ENCODE measurements around the gene PHF19. TPM values are rescaled to one million over a fixed set of nuclear protein-coding genes. Genes with fewer than 3 reads are reported as not detected.

Gene PHF19
- polyA plus RNA-seq, 6 donors from 2014 or later: 0.26 to 5.4 (median 3.5) TPM

DNA sequence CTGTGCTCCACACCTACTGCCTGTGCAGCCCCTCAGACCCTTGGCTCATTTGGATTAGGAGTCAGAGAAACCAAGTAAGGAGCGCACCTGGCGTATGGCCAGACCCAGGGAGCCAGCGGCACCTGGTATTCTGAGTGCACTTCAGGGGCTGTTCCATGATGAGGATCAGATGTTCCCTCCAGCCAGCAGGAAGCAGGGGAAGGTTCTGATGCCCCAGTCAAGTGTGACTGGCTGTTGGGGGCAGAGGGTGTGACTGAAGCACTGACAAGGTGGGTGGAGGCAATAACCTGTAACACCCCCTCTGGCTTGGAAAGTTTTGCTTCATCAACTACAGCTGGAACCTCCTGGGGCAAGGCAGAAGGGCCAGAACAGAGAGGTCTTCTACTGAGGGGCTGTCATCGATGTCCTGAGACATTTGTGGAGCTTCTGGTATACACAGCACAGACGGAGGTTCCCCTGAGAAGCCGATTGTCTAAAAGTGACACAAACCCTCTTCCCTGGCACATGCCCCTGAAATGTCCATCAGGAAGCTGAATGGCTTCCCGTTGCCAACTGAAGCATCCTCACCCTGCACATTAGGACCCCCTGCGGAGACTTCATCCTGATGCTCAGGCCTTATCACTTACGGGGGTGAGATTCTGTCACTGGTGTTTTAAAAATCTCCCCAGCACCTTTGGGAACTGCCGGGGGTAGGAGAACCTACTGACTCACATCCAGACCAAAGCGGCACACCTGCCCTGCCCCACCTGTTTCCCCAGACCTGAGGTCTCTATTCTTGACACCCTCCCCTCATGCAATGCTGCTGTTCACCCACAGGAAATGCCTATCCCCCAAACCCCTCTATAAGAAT is 28.6 kb upstream of the PHF19 start:
- H3K9me3 Mint-ChIP-seq: peaks cover 0 to 1% (median 0%) of the 10 kb centered on the region in 7 donors
- no peak for DNase-seq
- no peaks in the 10 kb centered on the region for H3K36me3 Mint-ChIP-seq
- no peaks in the 10 kb centered on the region for H3K27me3 Mint-ChIP-seq
- H3K4me1 Mint-ChIP-seq: peaks cover 48 to 64% (median 58%) of the 10 kb centered on the region in 3 donors
- peak overlapping the region; percentile 83 to 98 (median 93) for H3K27ac Mint-ChIP-seq
- H3K4me3 Mint-ChIP-seq: peak overlapping the region in 4 of 8 donors; percentile 37 to 82 (median 64)
- peak in 1 of 2 donors; percentile 48 for ATAC-seq (ENCODE audit: low read depth in 2 of 2)

- no peaks in the 10 kb centered on the region for H3K36me3 Mint-ChIP-seq
- H3K9me3 Mint-ChIP-seq: peaks cover 0 to 1% (median 0%) of the 10 kb centered on the region in 7 donors
- no peak for DNase-seq
Measured at GRCh38 chr9:120904978-120905301, 28.0 kb upstream of the PHF19 start.

DNA sequence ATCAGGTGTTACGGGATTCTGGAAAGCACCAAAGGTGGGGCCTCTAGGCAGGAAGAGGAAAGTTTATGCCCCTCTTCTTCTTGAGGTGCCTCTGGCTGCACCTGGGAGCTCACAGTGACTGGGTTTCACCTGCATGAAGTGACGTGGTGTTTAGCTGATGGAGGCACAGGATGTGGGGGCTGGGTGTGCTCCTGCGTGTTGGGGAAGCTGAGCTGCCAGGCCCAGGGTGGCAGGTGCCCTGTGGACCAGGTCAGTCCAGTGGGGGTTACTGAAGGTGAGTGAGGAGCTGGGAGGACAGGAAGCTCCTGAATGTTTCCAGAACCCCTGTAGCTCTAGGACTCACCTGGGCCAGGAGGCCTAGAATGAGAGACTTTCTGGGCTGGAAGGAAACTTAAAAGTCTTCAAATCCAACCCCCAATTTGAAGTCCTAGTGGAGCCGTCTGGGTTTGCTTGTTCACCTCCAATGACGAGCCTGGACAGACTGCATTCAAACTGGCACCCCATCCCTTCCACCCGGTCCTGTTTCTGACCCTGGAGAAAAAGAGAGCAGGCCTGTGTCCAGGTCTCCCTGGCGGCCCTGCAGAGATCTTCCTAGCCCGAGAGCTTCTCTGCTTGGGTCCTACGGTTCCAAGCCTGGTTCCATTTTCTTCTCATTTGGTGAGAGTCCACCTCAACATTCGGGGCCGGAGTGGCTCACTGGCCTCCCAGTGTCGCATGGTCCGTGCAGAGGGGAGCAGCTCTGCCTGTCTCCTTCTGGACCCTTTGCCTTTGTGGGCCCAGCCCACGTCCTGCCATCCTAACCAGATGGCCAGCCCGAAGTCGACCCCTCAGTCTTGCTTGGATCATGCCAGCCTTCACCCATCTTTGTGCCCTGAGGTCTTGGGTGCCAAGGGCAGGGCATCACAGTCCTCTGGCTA is 27.3 kb upstream of the PHF19 start:
- H3K9me3 Mint-ChIP-seq: peaks cover 0 to 1% (median 0%) of the 10 kb centered on the region in 7 donors
- H3K27ac Mint-ChIP-seq: peak overlapping the region; percentile 89 to 98 (median 97)
- H3K4me1 Mint-ChIP-seq: peaks cover 48 to 71% (median 60%) of the 10 kb centered on the region in 3 donors
- H3K36me3 Mint-ChIP-seq: no peaks in the 10 kb centered on the region
- H3K27me3 Mint-ChIP-seq: no peaks in the 10 kb centered on the region
- DNase-seq (peak; percentile 62), ATAC-seq (ENCODE audit: low read depth in 2 of 2) (peak; percentile 87 to 89)
- peak overlapping the region in 7 of 8 donors; percentile 35 to 91 (median 68) for H3K4me3 Mint-ChIP-seq

More at GRCh38 chr9:120904978-120905301, 28.0 kb upstream of the PHF19 start:
- peak overlapping the region; percentile 83 to 98 (median 93) for H3K27ac Mint-ChIP-seq
- H3K27me3 Mint-ChIP-seq: no peaks in the 10 kb centered on the region
- ATAC-seq (ENCODE audit: low read depth in 2 of 2): no peak
- H3K4me1 Mint-ChIP-seq: peaks cover 48 to 70% (median 60%) of the 10 kb centered on the region in 3 donors
- peak overlapping the region in 6 of 8 donors; percentile 29 to 82 (median 64) for H3K4me3 Mint-ChIP-seq

- ATAC-seq (ENCODE audit: low read depth in 2 of 2) (peak; percentile 20 to 39), DNase-seq (peak; percentile 27)
- peaks cover 48 to 71% (median 60%) of the 10 kb centered on the region in 3 donors for H3K4me1 Mint-ChIP-seq
- H3K4me3 Mint-ChIP-seq: peak overlapping the region in 7 of 8 donors; percentile 22 to 91 (median 68)
- no peaks in the 10 kb centered on the region for H3K36me3 Mint-ChIP-seq
- no peaks in the 10 kb centered on the region for H3K27me3 Mint-ChIP-seq
- H3K9me3 Mint-ChIP-seq: peaks cover 0 to 1% (median 0%) of the 10 kb centered on the region in 7 donors
- H3K27ac Mint-ChIP-seq: peak overlapping the region; percentile 89 to 98 (median 97)
Measured at GRCh38 chr9:120902569-120903535, 25.9 kb upstream of the PHF19 start.

GRCh38 chr9:120901755-120902568 is 25.0 kb upstream of the PHF19 start:
- H3K27me3 Mint-ChIP-seq: no peaks in the 10 kb centered on the region

DNA sequence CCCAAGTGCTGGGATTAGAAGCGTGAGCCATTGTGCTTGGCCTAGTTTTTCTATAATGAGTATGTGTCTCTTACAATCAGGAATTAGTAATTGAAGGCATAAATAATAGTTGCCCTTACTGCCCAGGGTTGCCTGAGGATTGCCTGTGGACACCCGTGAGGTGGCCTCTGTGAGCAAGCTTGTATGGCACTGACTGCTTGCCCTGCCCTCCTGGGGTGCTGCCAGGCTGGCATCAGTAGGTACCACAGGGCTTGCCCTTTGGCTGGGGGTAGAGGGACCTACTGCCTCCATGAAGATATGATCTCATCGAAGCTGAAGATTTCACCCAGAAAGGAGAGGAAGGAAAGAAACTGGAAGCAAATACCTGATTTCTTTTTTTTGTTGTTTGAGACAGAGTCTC is 23.8 kb upstream of the PHF19 start:
- H3K4me3 Mint-ChIP-seq: peak overlapping the region in 2 of 8 donors; percentile 22 to 70
- H3K36me3 Mint-ChIP-seq: no peaks in the 10 kb centered on the region
- peak overlapping the region in 2 of 6 donors; percentile 15 to 41 for H3K27ac Mint-ChIP-seq
- peaks cover 44 to 68% (median 62%) of the 10 kb centered on the region in 3 donors for H3K4me1 Mint-ChIP-seq
- DNase-seq: no peak
- H3K27me3 Mint-ChIP-seq: no peaks in the 10 kb centered on the region
- no peak for ATAC-seq (ENCODE audit: low read depth in 2 of 2)
- no peaks in the 10 kb centered on the region for H3K9me3 Mint-ChIP-seq

More at GRCh38 chr9:120901755-120902568, 25.0 kb upstream of the PHF19 start:
- ATAC-seq (ENCODE audit: low read depth in 2 of 2) (no peak), DNase-seq (no peak)
- Mint-ChIP-seq H3K4me1 (peaks cover 48 to 74% (median 67%) of the 10 kb centered on the region in 3 donors), H3K36me3 (no peaks in the 10 kb centered on the region), H3K9me3 (peaks cover 0 to 1% (median 0%) of the 10 kb centered on the region in 7 donors), H3K4me3 (peak overlapping the region in 3 of 8 donors; percentile 22 to 37 (median 25)), H3K27ac (peak overlapping the region in 5 of 6 donors; percentile 54 to 98 (median 89))

GRCh38 chr9:120899490-120900068 is 22.6 kb upstream of the PHF19 start:
- no peak for ATAC-seq (ENCODE audit: low read depth in 2 of 2)
- no peak for DNase-seq
- Mint-ChIP-seq H3K36me3 (no peaks in the 10 kb centered on the region), H3K4me1 (peaks cover 33 to 55% (median 55%) of the 10 kb centered on the region in 3 donors), H3K27me3 (no peaks in the 10 kb centered on the region), H3K27ac (no peak overlapping the region), H3K9me3 (no peaks in the 10 kb centered on the region), H3K4me3 (no peak overlapping the region)

- no peaks in the 10 kb centered on the region for H3K36me3 Mint-ChIP-seq
Measured at GRCh38 chr9:120898396-120898795, 21.4 kb upstream of the PHF19 start.

GRCh38 chr9:120895951-120896350 is 19.0 kb upstream of the PHF19 start:
- Mint-ChIP-seq H3K36me3 (no peaks in the 10 kb centered on the region), H3K27ac (no peak overlapping the region), H3K4me3 (peak overlapping the region in 1 of 8 donors; percentile 40), H3K9me3 (no peaks in the 10 kb centered on the region), H3K27me3 (no peaks in the 10 kb centered on the region), H3K4me1 (peaks cover 36 to 56% (median 48%) of the 10 kb centered on the region in 3 donors)
- ATAC-seq (ENCODE audit: low read depth in 2 of 2) (no peak), DNase-seq (no peak)

More at GRCh38 chr9:120898396-120898795, 21.4 kb upstream of the PHF19 start:
- Mint-ChIP-seq H3K27me3 (no peaks in the 10 kb centered on the region), H3K4me3 (no peak overlapping the region), H3K9me3 (no peaks in the 10 kb centered on the region), H3K4me1 (peaks cover 25 to 50% (median 47%) of the 10 kb centered on the region in 3 donors), H3K27ac (no peak overlapping the region)
- DNase-seq: no peak
- no peak for ATAC-seq (ENCODE audit: low read depth in 2 of 2)

- no peak overlapping the region for H3K4me3 Mint-ChIP-seq
- ATAC-seq (ENCODE audit: low read depth in 2 of 2): no peak
- DNase-seq: no peak
- H3K9me3 Mint-ChIP-seq: no peaks in the 10 kb centered on the region
- H3K4me1 Mint-ChIP-seq: peaks cover 42 to 64% (median 50%) of the 10 kb centered on the region in 3 donors
- no peaks in the 10 kb centered on the region for H3K36me3 Mint-ChIP-seq
- H3K27ac Mint-ChIP-seq: no peak overlapping the region
- H3K27me3 Mint-ChIP-seq: no peaks in the 10 kb centered on the region
Measured at GRCh38 chr9:120894321-120895148, 17.5 kb upstream of the PHF19 start.

Data from naive B cell (primary cell).